CD4-positive, alpha-beta T cell treated with Interleukin-6 for 4 hours (primary cell): ENCODE data around the gene PPP2R2C.
A peak's percentile ranks its signal among the peaks of the same experiment; 100 is the strongest.

Source experiments
- DNase-seq: peaks from one replicate; pipeline ENCODE4 v3.0.0-alpha.2; 2020; ENCODE audit warnings: mixed read lengths

The PPP2R2C gene

GRCh38 chr4:6339818-6340445, 132.5 kb downstream of the PPP2R2C start:
- DNase-seq, result no peak

DNA sequence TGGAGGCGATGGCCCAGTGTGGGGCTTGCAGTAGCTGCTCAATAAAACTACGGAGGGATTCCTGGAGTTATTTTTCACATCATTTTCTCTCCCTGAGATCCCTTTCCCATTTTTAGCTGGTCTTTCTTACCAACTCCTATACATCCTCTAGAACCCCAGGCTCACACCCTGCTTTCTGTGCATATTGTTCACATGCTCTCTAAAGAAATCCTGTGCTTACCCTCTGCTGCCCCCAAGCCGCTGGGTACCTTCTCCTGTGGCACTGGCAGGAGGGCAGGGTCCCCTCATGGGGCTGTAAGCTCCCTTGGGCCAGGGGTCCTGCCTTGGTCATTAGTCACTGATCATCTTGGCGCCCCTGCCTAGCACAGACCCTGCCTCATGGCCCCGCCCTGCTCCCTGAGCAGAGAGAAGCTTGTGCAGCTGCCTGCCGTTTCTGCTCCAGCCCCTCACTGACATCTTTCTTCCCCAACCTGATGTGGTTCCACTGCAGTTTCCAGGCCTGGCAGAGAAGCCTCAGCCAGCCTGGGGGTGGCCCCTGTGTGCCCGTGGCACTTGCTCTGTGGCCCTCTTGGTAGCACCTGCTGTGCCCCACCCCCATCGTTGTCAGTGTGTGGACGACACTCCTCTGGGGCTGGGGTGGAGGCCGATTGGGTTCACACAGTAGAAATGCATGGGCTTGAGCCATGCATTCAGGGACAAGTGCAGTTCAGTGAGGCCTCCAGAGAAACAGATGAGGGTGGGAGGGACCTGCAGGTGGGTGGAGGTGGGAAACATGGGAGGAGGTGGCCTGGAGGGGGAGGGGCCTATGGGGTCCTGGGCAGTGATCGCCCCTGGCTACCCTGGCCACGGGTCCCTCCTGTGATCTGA, 133.2 kb downstream of the PPP2R2C start:
- DNase-seq, result no peak

DNA sequence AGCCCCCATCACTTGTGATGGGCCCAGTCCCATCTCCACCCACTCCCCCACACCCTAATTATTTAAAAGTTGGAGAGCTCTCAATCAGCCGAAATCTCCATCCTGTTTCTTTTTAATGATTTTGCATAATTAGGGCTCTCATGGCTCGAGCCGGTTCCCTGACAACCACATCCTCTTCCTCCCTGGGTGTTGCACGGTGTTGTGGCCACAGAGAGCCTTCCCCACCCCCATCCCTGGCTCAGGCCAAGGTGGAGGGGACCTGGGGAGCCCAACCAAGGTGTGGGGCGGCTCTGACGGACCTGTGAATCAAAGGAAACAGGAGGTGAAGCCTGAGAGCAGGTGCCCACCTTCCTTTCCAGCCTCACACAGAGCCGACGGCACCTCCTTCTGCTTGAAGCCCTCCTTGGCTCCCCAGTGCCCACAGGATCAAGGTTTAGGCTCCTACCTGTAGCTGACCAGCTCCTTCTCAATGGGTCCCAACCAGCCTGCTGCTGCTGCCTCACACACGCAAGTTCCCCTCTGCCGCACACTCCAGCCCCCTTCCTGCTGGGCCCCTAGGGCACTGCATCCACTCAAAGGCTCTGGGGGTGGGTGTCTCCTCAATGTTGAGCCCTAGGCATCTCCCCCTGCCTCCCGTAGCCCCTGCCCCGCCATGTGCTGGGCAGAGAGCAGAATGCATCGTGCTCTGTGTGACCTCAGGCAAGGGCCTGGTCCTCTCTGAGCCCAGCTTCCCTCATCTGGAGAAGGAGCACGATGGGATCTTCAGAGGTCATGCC, 134.1 kb downstream of the PPP2R2C start:
- no peak for DNase-seq

DNA sequence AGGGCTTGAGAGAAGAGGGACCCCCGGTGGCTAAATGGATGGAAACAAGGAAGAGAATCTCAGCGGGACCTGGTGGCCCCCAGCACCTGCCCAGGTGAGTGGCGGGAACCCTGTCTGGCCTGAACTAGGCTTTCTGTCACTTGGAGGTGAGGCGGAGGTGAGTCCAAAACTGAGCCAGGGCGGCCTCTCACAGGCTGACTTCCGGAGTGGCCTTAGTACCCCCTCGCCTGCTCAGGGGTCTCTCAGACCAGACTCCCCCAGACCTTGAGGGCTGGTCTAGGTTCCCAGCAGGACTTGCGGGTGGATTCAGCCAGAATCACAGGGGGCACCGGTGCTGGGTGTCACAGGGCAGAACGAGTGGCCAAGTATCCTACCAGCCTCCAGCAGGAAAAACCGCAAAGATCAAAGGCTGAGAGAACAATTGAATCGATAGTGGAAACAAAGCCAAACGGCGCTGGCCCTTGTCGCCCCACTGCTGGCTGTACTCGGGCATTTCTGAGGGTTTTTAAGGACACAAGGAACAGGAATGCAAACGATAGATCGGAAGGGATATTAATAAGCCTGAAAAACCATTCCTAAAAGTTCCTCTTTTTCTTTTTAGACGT, 135.0 kb downstream of the PPP2R2C start:
- DNase-seq, result no peak

DNA sequence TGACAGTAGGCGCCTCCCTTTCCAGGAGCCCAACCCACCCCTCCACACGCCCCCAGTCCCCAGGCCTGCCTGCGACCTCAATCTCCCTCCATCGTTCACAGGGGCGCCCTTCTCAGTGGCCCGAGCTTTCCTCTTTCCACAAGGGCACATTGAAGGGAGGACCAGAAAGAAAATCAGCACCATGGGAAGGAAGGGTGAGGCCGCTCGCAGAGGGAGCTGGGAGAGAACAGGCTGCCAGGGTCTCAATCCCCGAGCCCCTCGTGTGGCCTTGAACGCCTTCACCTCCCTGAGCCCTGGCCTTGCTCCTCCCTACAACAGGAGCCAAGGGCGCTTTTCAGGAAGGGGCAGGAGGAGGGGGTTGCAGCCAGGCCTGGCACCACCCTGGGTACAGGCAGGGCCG, 136.2 kb downstream of the PPP2R2C start:
- no peak for DNase-seq

DNA sequence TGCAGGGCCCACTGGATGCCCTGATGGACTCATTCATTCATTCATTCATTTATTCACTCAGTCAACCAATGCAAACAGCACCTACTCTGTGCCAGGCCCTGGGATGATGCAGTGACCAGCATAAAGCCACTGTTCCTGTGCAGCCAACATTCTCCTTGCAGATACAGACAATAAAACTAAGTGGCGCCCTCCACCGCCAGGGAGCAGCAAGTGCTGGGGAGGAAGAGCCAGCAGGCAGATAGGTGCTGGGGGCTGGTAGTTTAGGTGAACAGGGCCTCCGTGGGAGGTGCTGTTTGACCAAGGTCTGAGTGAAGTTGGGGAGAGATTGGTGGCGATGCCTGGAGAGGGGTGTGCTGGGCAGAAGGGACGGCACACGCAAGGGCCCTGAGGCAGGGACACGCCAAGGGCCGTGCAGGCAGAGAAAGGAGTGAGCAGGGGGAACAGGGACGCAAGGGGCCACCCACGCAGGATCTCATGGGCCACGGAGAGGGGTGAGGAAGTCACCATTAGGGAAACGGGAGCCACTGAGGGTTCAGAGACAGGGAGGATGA, 137.3 kb downstream of the PPP2R2C start:
- DNase-seq, result no peak

DNA sequence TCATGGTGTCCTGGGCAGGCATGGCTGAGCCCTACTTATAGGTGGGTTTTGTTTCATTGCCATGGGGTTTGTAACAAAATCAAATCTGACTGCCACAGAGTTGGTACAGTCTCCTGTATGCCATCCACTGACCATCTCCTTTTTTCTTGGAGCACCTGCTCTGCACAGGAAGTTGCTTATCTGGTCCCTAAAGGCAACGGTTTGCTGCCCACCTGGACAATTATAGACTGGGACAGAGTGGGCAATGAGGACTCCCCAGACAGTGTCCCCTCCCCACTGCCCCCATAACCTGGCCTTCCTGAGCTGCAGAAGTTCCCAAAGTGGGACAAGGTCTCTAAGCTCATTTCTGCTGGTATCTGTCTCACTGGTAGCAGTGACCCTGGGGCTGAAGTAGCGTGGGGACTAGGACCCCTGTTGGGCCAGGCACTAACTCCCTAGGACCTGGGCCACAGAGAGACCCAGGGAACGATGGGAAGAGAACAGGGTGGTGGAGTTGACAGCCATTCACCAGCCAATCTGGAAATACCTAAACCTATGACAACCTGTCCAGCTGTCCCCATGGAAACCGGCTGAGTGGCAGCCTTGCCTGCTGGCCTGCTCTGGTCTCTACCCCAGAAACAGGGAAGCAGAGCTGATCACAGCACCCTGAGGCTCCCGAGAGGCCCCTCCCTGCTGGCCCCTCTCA, 138.1 kb downstream of the PPP2R2C start:
- DNase-seq, result no peak

- no peak for DNase-seq
Observed at GRCh38 chr4:6333301-6334202, 138.9 kb downstream of the PPP2R2C start.

GRCh38 chr4:6332669-6333050, 139.8 kb downstream of the PPP2R2C start:
- no peak for DNase-seq

DNA sequence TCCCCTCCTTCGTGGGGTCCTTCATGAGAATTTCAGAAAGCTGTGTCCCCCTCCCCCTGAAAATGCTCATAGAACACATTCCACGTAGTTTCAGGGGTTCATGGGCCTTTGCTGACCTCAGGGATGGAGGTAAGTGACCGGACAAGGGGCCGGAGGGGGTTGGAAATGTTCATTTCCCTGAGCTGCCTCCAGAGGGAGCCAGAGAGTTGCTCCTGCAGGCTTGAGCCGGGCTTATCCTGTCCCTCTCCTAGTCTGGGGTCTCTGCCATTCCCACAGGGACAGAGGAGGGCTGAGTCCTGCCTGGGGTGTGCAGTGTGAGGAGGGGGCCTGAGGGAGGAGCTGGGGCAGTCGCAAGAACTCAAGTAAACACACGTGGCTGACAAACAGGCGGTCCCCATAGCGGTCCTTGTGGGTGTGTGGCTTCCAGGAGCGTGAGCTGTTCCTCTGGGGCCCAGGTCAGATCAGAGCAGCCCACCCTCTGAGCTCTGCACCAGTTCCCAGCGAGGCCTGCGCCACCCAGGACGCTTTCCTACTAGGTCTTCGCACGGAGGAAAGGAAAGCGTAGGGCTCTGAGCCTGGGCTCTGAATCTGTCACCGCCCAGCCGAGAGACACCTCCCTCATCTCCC, 140.3 kb downstream of the PPP2R2C start:
- peak; percentile 12 for DNase-seq

DNA sequence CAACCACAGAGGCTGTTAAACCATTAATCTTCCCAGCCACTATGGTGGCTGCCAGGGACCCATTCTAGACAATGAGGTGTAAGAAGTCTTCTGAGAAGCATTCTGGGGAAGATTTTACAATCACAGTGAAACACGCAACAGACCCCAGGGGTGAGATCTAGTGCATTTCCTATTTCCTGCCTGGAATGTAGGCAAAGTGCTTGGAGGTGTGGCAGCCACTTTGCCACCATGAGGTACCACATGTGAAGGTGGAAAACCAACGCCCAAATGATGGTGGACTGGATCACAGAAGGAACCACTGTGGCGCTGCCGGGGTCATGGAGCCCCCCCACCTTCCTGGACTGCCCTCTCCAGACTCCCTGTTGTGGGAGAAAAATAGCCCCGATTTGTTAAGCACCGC, 140.9 kb downstream of the PPP2R2C start:
- DNase-seq, result no peak

GRCh38 chr4:6331018-6331417, 141.4 kb downstream of the PPP2R2C start:
- peak; percentile 11 for DNase-seq

DNA sequence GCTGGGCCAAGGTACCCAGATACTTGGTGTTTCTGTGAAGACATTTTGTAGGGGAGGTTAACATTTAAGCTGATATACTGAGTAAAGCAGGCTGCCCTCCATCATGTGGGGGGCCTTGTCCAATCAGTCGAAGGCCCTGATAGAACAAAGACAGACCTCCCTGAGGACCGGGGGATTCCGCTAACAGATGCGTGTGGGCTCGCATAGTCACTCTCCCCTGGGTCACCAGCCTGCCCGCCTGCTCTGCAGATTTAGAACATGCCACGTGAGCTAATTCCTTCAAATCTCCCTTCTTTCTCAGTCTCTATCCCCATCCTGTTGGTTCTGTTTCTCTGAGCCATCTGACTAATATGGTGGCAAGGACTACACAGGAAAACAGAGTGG, 142.0 kb downstream of the PPP2R2C start:
- no peak for DNase-seq

DNA sequence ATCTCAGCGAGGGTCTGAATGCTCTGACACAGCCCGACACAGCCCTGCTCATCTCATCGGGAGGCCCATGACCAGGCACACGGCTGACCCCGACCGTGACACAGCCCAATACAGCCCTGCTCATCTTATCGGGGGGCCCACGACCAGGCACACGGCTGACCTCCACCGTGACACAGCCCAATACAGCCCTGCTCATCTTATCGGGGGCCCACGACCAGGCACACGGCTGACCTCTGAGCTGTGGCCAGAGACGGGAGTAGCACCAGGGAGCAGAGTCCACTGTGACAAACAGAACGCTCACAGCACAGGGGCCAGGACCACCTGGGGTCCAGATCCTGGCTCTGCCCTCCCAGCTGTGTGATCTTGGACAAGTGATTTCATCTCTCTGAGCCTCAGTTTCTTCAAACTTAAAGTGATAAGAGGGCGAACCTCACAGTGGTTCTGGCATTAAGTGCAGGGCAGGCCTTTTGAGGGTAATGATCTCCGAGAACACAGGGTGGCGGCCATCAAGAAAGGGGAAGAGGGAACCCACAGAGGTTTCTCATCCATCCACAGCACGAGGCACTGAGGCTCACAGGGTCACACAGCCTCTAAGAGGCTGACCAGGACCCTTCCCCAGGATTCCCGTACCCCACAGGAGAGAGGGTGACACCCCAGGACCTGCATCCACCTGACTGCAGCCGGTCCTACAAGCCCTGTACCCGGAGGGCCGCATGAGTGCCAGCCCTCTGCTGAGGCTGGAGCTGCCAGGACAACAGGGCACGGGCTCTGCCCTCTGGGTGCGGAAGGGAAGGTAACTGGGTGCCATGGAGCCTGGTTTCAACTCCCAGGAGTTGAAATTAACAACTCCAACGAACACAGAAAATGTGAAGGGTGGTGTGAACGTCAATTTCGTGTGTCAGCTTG, 142.7 kb downstream of the PPP2R2C start:
- DNase-seq, result no peak

- no peak for DNase-seq
Observed at GRCh38 chr4:6328526-6328925, 143.9 kb downstream of the PPP2R2C start.

DNA sequence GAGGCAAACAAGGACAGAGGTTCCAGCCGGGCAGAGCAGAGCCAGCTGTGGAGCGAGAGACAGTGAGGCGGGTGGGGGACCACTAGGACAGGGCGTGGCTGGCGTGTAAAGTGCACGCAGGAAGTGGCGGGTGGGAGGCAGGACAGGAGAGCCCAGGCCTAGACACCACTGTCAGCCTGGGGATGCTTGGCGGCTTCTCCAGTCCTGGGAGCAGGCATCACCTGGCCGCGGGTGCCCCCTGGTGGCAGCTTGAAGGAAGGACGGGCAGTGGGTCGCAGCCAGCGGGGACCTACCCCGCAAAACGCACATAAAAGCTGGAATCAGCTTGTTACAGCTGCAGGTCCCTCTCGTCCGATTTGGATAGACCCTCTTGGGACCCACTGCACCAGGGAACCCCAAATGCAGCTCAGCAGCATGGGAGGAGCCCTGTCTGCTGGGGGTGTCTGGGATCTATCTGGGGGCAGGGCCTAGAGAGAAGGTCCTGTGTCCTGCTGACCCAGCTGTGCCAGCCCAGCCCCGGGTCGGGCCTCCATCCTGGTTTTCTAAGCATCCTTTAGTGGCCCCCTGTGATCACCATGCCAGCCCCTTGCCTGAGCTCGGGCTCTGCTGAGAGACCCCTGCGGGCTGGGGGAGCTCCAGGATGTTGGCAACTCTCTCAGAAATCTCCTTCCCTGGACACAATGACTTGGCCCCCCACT, 145.0 kb downstream of the PPP2R2C start:
- DNase-seq, result peak; percentile 78

- DNase-seq, result no peak
Observed at GRCh38 chr4:6326312-6327060, 145.9 kb downstream of the PPP2R2C start.

DNA sequence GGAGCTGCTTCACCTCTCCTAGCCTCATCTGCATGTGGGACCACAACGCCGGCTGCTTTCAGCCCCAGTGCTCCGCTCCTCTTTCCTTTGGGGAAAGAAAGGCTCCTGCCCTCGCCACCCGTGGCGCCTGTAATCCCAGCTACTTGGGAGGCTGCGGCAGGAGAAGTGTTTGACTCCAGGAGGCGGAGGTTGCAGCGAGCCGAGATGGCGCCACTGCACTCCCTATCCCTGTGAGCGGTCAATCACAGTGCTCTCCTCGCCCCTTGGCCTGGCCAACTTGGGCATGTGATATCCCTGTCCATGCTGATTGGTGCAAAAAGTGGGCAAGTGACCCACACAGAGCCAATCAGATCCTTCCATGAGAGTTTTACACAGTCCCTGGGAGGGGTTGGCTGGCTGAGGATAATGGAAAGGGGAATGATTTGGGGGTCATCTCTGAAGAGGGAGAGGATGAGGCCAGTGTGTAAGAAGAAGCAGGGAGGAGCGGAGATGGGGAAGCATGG, 146.6 kb downstream of the PPP2R2C start:
- no peak for DNase-seq
